Measurements from ENCODE around the gene DMD. TPM values are rescaled to one million over a fixed set of nuclear protein-coding genes. Genes with fewer than 3 reads are reported as not detected.

Gene DMD
- total RNA-seq, 4 donors from 2014 or later = 18.7 to 69.5 (median 38.5) TPM

DNA sequence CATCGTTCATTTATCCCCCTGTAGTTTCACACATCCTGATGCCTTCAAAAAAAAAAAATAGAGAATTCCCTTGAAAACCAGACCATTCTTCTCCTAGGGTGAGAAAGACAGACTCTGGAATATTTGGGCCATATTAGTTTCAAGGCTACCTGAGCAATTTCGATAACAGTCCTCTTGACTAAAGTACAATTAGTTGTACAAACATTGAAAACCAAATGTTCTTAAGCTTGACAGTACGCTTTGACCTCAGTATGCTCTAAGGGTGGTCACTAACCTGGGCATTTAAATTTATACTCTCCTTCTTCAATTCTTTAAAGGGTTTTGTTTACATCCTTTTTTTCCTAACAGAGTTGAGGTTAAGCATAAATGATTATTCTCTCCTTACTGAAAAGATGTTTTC lies 1774.9 kb downstream of the DMD start:
- TF ChIP-seq POLR2A (IDR thresholded peaks at IDR 0.05) = no peak
- TF ChIP-seq POLR2AphosphoS5 (IDR thresholded peaks at IDR 0.05) = no peak
- no peak for TF ChIP-seq EP300 (IDR thresholded peaks at IDR 0.05)
- TF ChIP-seq, protein P1, sequence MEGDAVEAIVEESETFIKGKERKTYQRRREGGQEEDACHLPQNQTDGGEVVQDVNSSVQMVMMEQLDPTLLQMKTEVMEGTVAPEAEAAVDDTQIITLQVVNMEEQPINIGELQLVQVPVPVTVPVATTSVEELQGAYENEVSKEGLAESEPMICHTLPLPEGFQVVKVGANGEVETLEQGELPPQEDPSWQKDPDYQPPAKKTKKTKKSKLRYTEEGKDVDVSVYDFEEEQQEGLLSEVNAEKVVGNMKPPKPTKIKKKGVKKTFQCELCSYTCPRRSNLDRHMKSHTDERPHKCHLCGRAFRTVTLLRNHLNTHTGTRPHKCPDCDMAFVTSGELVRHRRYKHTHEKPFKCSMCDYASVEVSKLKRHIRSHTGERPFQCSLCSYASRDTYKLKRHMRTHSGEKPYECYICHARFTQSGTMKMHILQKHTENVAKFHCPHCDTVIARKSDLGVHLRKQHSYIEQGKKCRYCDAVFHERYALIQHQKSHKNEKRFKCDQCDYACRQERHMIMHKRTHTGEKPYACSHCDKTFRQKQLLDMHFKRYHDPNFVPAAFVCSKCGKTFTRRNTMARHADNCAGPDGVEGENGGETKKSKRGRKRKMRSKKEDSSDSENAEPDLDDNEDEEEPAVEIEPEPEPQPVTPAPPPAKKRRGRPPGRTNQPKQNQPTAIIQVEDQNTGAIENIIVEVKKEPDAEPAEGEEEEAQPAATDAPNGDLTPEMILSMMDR (IDR thresholded peaks at IDR 0.05) = no peak
- Histone ChIP-seq H3K27me3 (no peaks in the 10 kb centered on the region), H3K36me3 (no peaks in the 10 kb centered on the region), H3K9me3 (no peaks in the 10 kb centered on the region), H3K4me1 (no peaks in the 10 kb centered on the region), H3K27ac (no peak overlapping the region), H3K4me3 (no peak overlapping the region)
- WGBS = 84% methylated on average over 3 of the region's 3 CpGs
- no peak for DNase-seq (ENCODE audit: low spot score in 2 of 2)

DNA sequence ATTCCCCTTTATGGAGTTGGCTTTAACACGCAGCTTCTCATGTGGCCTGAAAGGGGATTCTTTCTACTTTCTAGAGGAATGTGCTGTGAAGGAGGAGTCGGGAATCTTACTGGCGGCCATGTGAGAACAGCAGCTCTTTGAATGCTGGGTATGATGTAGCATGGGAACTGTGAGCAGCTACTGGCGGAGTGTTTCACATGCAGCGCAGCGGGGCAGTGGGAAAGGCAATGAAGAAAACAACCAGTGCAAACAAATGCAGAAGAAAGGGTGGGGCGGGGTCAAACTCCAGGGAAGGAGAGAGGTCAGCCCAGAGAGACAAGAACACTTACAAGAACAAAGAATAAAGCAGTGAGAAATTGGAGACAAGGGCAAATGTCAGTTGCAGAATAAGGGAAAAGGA lies 1775.8 kb downstream of the DMD start:
- H3K9me3 ChIP-seq = no peaks in the 10 kb centered on the region
- H3K36me3 ChIP-seq = no peaks in the 10 kb centered on the region
- H3K27ac ChIP-seq = no peak overlapping the region
- no peaks in the 10 kb centered on the region for H3K27me3 ChIP-seq
- DNase-seq (ENCODE audit: low spot score in 2 of 2) = no peak
- 52% methylated on average over 7 of the region's 7 CpGs for WGBS
- H3K4me3 ChIP-seq = no peak overlapping the region
- TF ChIP-seq EP300 (IDR thresholded peaks at IDR 0.05) = no peak
- H3K4me1 ChIP-seq = no peaks in the 10 kb centered on the region

DNA sequence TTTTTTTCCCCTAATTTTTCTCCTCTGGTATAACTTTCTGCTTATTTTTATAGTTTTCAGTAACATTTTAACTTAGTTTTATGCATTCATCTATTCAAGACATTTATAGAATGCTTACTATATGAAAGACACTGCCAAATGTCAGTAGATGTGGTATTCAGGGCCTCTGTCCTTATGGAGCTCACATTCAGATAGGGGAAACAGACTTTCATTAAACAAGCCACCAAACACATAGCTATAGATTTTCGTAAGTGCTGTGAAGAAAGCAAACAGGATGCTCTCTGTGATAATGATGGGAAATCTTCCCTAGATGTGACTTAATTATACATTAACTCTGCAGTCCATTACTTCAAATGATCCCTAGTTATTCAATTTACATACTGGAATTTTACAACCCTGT lies 1777.5 kb downstream of the DMD start:
- no peaks in the 10 kb centered on the region for H3K9me3 ChIP-seq
- no peak overlapping the region for H3K4me3 ChIP-seq
- WGBS = 83% methylated on average over 1 of the region's 1 CpG
- DNase-seq (ENCODE audit: low spot score in 2 of 2) = no peak
- no peaks in the 10 kb centered on the region for H3K27me3 ChIP-seq
- no peak overlapping the region for H3K27ac ChIP-seq
- no peaks in the 10 kb centered on the region for H3K36me3 ChIP-seq
- H3K4me1 ChIP-seq = no peaks in the 10 kb centered on the region
- TF ChIP-seq POLR2A (IDR thresholded peaks at IDR 0.05) (no peak), EP300 (IDR thresholded peaks at IDR 0.05) (no peak), POLR2AphosphoS5 (IDR thresholded peaks at IDR 0.05) (no peak)
- TF ChIP-seq, protein P1 (IDR thresholded peaks at IDR 0.05) = no peak

DNA sequence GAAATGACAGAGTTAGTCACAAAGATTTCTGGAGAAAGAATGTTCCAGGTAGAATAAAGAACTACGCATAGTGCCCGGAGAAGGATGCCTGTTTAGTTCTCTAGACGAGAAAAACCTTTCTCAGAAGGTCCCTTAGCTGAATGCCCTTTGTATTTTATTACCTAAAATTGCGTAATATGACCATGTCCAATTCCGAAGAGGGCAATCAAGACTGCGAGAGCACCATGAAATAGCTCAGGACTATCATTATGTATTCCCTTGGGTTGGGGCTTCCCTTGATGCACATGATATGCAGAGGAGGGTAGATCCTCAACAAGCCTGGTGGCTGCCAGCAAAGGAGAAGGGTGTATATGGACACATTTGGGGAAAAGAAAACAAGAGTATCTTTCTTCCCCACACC lies 1781.4 kb downstream of the DMD start:
- Histone ChIP-seq H3K4me1 (no peaks in the 10 kb centered on the region), H3K36me3 (no peaks in the 10 kb centered on the region), H3K9me3 (no peaks in the 10 kb centered on the region), H3K27ac (no peak overlapping the region), H3K4me3 (no peak overlapping the region), H3K27me3 (no peaks in the 10 kb centered on the region)
- 87% methylated on average over 6 of the region's 6 CpGs for WGBS
- no peak for DNase-seq (ENCODE audit: low spot score in 2 of 2)
- TF ChIP-seq POLR2A (IDR thresholded peaks at IDR 0.05) (no peak), POLR2AphosphoS5 (IDR thresholded peaks at IDR 0.05) (no peak), EP300 (IDR thresholded peaks at IDR 0.05) (no peak)
- TF ChIP-seq, protein P1 (IDR thresholded peaks at IDR 0.05) = no peak

DNA sequence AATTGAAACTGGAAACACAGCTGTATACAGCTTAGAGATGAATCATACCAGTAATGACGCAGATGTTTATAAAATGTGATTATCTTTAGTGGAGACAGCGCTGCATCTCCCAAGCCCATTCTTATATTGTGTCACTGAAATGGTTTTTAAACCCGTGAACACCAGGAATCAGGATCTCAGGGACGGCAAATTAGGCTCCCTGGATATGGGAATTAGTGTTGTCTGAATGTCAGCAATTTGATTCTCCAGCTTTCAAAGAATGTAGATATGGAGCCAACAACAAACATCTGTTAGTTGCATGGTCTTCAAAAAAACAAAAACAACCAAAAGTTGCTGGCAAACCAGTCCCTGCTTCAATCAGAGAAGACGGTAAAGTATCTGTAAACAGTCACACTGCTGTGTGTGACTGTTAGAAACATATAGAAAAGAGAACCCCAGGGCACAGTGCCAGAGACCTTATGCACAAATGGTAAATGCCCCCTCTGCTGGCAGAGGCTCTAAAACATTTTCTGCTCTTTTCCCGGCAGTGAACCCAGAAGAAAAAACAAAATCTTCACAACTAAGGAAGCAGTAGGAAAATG lies 1787.7 kb downstream of the DMD start:
- H3K27ac ChIP-seq = no peak overlapping the region
- TF ChIP-seq POLR2AphosphoS5 (IDR thresholded peaks at IDR 0.05) (no peak), POLR2A (IDR thresholded peaks at IDR 0.05) (no peak), EP300 (IDR thresholded peaks at IDR 0.05) (no peak)
- TF ChIP-seq, protein P1 (IDR thresholded peaks at IDR 0.05) = no peak
- 32% methylated on average over 6 of the region's 6 CpGs for WGBS
- H3K9me3 ChIP-seq = no peaks in the 10 kb centered on the region
- H3K4me1 ChIP-seq = no peaks in the 10 kb centered on the region
- no peak for DNase-seq (ENCODE audit: low spot score in 2 of 2)
- no peak overlapping the region for H3K4me3 ChIP-seq
- no peaks in the 10 kb centered on the region for H3K36me3 ChIP-seq
- H3K27me3 ChIP-seq = no peaks in the 10 kb centered on the region

DNA sequence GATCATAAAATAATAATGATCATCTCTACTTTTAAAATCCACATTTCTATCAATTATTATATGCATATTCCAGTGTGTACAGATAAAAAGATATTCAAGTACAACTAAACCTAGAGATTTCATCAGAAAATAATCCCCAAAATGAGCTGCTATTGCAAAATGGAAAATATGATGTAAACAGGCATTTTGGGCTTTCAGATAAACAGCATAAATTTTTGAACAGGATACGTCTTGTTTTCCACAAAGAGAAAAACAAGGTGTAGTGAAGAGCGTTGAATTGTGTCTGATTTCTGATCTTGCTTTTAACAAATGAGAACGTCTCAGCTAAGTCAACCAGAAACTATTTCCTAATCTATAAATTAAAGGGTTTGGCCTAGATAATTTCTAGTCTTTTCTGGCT lies 1789.9 kb downstream of the DMD start:
- no peak for TF ChIP-seq POLR2AphosphoS5 (IDR thresholded peaks at IDR 0.05)
- no peak for TF ChIP-seq POLR2A (IDR thresholded peaks at IDR 0.05)
- TF ChIP-seq, protein P1 (IDR thresholded peaks at IDR 0.05) = no peak
- TF ChIP-seq EP300 (IDR thresholded peaks at IDR 0.05) = no peak
- H3K36me3 ChIP-seq = no peaks in the 10 kb centered on the region
- no peaks in the 10 kb centered on the region for H3K4me1 ChIP-seq
- DNase-seq (ENCODE audit: low spot score in 2 of 2) = no peak
- H3K27me3 ChIP-seq = no peaks in the 10 kb centered on the region
- H3K27ac ChIP-seq = no peak overlapping the region
- H3K4me3 ChIP-seq = no peak overlapping the region
- no peaks in the 10 kb centered on the region for H3K9me3 ChIP-seq
- 78% methylated on average over 3 of the region's 3 CpGs for WGBS
